PFSK-1 (cell line): ENCODE measurements around the gene TPPP3.

Experiments used
- FOXP2 ChIP-seq: optimal IDR thresholded peaks from 2 replicates; pipeline ENCODE3; 2011; ENCODE audit warnings: borderline replicate concordance, control low read depth, inconsistent platforms; ENCODE audit not compliant: insufficient read depth; ENCODE audit errors: extremely low read length, extremely low read depth
- POLR2AphosphoS5 ChIP-seq: IDR thresholded peaks from 2 replicates; pipeline ENCODE4 v1.6.1; 2012; ENCODE audit warnings: low read depth, mild to moderate bottlenecking, control low read depth, low read length, moderate library complexity
- REST ChIP-seq, 2 experiments: IDR thresholded peaks; 2 replicates each; pipeline versions ENCODE4 v1.6.1 to v1.8.0; 2011 to 2012; ENCODE audit warnings: low read depth in 2 of 2, low read length in 2 of 2, control low read depth in 1 of 2, inconsistent platforms in 1 of 2, mild to moderate bottlenecking in 1 of 2, moderate library complexity in 1 of 2; ENCODE audit not compliant: insufficient read depth in 1 of 2
- SIN3A ChIP-seq: IDR thresholded peaks from 2 replicates; pipeline ENCODE4 v1.6.1; 2012; ENCODE audit warnings: mild to moderate bottlenecking, low read length, moderate library complexity, borderline replicate concordance; ENCODE audit not compliant: insufficient read depth
- TAF1 ChIP-seq: IDR thresholded peaks from 2 replicates; pipeline ENCODE4 v1.6.1; 2012; ENCODE audit warnings: low read length, control low read depth, borderline replicate concordance; ENCODE audit not compliant: insufficient read depth

TPPP3 gene

GRCh38 chr16:67350324-67350723, 43.0 kb downstream of the TPPP3 start:
- TF ChIP-seq FOXP2: no peak

- TF ChIP-seq REST (IDR thresholded peaks at IDR 0.05; ENCODE audit: insufficient read depth in 1 of 2, low read depth in 2 of 2, low read length in 2 of 2) (no peak), SIN3A (no peak), POLR2AphosphoS5 (no peak), TAF1 (no peak), FOXP2 (no peak)
These were observed 44.1 kb downstream of the TPPP3 start for GRCh38 chr16:67349172-67349571.

- TF ChIP-seq SIN3A (no peak), FOXP2 (no peak), TAF1 (no peak), REST (IDR thresholded peaks at IDR 0.05; ENCODE audit: insufficient read depth in 1 of 2, low read depth in 2 of 2, low read length in 2 of 2) (no peak), POLR2AphosphoS5 (no peak)
These were observed 47.0 kb downstream of the TPPP3 start for GRCh38 chr16:67346341-67346740.

- TF ChIP-seq FOXP2 (no peak), POLR2AphosphoS5 (no peak), SIN3A (no peak)
These were observed 47.9 kb downstream of the TPPP3 start for GRCh38 chr16:67345401-67345800.

GRCh38 chr16:67342616-67343015, 50.7 kb downstream of the TPPP3 start:
- TF ChIP-seq POLR2AphosphoS5 (no peak), SIN3A (no peak), REST (IDR thresholded peaks at IDR 0.05; ENCODE audit: insufficient read depth in 1 of 2, low read depth in 2 of 2, low read length in 2 of 2) (no peak), TAF1 (no peak), FOXP2 (no peak)

DNA sequence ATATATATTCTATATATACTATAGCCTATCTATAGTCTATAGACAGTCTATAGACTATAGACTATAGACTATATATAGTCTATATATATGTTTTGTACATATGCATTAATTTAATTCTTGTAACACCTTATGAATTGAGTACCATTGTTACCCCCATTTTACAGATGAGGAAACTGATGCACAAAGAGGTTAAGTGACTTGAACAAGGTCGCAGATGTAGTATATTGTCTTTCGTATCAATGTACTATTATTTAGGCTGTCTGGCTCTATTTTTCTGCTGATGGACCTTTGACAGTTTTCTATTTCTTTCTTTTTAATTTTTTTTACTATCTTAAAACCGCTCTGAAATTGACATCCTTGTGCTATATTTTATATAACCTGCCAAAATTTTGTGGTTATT, 52.0 kb downstream of the TPPP3 start:
- no peak for TF ChIP-seq TAF1
- TF ChIP-seq SIN3A: no peak
- TF ChIP-seq REST (IDR thresholded peaks at IDR 0.05; ENCODE audit: insufficient read depth in 1 of 2, low read depth in 2 of 2, low read length in 2 of 2): no peak
- TF ChIP-seq POLR2AphosphoS5: no peak
- no peak for TF ChIP-seq FOXP2
